MCF 10A (cell line): ENCODE results near the gene SPRR2B. TPM values are rescaled to one million over a fixed set of nuclear protein-coding genes. Genes with fewer than 3 reads are reported as not detected.
A peak's percentile ranks its signal among the peaks of the same experiment; 100 is the strongest.

Experiments
- BruUV-seq: library from RNA; stranded (reverse); fragments of 400-500 nt; replicated peaks from 2 replicates; lab custom pipeline; 2021; lab: Mats Ljungman, UMichigan
- CTCF ChIA-PET: fragments of 300-600 bp; sonication (Branson Sonifier 250); formaldehyde crosslinking; extraction: SDS; loops from one replicate; lab custom pipeline; 2021; ENCODE audit warnings: antibody characterized with exemption, inconsistent platforms; lab: Yijun Ruan, JAX
- POLR2A ChIA-PET: fragments of 300-600, 350-650 bp; sonication (Branson Sonifier 250); formaldehyde crosslinking; extraction: SDS; loops from one replicate; lab custom pipeline; 2020; ENCODE audit warnings: antibody characterized with exemption, inconsistent platforms; lab: Yijun Ruan, JAX
- DNase-seq: peaks from one replicate; pipeline ENCODE4 v3.0.0-alpha.2; 2018; ENCODE audit not compliant: unreplicated experiment
- H3K27ac Mint-ChIP-seq: one replicate; pipeline ENCODE4 v1.8.0; 2022; ENCODE audit warnings: mild to moderate bottlenecking, low read depth, mixed read lengths; ENCODE audit not compliant: unreplicated experiment
- H3K27me3 Mint-ChIP-seq: one replicate; pipeline ENCODE4 v1.8.0; 2022; ENCODE audit warnings: mixed read lengths; ENCODE audit not compliant: insufficient read depth, unreplicated experiment
- H3K36me3 Mint-ChIP-seq: one replicate; pipeline ENCODE4 v1.8.0; 2022; ENCODE audit warnings: mild to moderate bottlenecking, moderate library complexity, mixed read lengths; ENCODE audit not compliant: insufficient read depth, unreplicated experiment
- H3K4me1 Mint-ChIP-seq: one replicate; pipeline ENCODE4 v1.8.0; 2022; ENCODE audit warnings: mixed read lengths; ENCODE audit not compliant: insufficient read depth, unreplicated experiment
- H3K4me3 Mint-ChIP-seq: one replicate; pipeline ENCODE4 v1.8.0; 2022; ENCODE audit warnings: mild to moderate bottlenecking, moderate library complexity, mixed read lengths; ENCODE audit not compliant: unreplicated experiment
- H3K9me3 Mint-ChIP-seq: one replicate; pipeline ENCODE4 v1.8.0; 2022; ENCODE audit warnings: mixed read lengths; ENCODE audit not compliant: unreplicated experiment
- intact Hi-C: fragments of 100-400 bp; cut with micrococcal nuclease; formaldehyde crosslinking; loops from 2 replicates; pipeline ENCODE4 v1.14.1; 2022
- total RNA-seq: library from RNA; stranded (reverse); gene quantifications from 2 replicates; pipeline ENCODE4 v1.2.3, GENCODE V29; 2022
- TF ChIP-seq, protein P1 (sequence below): fragments of 200-600 bp; IDR thresholded peaks from one replicate; pipeline ENCODE4 v1.8.0; 2022; ENCODE audit warnings: antibody characterized with exemption, mild to moderate bottlenecking; ENCODE audit not compliant: unreplicated experiment

SPRR2B gene
- total RNA-seq, 1 experiment from 2014 or later = not detected

DNA sequence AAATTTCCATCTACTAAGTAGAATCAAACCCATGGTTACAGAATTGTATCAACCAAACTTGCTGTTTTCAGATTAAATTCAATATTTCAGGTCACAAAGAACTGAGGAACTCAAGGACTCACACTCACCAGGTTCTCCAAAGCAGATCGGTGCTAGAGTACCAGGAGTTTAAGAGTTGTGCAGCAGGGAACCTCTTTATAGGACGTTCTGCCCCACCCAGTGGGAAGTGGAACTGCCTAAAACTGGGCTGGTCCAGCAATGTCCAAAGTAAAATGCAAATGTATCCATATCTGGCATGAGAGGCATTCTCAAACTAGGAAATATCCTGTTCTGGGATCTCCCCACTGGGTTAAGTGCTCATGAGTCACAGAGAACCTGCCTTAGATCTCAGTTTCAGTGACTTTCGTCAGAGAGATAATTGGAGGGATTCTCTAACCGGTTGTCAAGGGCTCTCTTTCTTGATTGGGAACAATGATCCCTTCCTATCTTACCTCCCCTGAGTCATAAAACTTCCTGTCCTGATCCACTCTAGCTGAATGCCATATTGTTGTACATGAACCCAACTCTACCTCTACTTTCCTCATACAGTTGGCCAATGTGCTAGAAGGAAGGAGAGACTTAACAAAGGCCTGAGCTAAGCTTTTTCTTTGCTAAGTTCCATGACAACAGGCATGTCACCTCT lies 30.3 kb downstream of the SPRR2B start, which contains the start of gene SPRR2D:
TSS of gene SPRR2D (minus strand) at position 171 of the 682 bp plus-strand sequence. CDS start 774 bp downstream, outside the sequence.
- peak within 1 kb of the TSS; percentile 37 for H3K4me3 Mint-ChIP-seq
- CTCF ChIA-PET = interaction anchor here (0.6 to 2.2 kb wide), 6 partner anchors 8 to 306 kb away, joined by 3 to 8 read pairs (median 4); no protein-coding TSS in a partner anchor
- peaks cover 30% of the 10 kb centered on the region for H3K4me1 Mint-ChIP-seq
- peak; percentile 54 for DNase-seq
- TF ChIP-seq, protein P1, sequence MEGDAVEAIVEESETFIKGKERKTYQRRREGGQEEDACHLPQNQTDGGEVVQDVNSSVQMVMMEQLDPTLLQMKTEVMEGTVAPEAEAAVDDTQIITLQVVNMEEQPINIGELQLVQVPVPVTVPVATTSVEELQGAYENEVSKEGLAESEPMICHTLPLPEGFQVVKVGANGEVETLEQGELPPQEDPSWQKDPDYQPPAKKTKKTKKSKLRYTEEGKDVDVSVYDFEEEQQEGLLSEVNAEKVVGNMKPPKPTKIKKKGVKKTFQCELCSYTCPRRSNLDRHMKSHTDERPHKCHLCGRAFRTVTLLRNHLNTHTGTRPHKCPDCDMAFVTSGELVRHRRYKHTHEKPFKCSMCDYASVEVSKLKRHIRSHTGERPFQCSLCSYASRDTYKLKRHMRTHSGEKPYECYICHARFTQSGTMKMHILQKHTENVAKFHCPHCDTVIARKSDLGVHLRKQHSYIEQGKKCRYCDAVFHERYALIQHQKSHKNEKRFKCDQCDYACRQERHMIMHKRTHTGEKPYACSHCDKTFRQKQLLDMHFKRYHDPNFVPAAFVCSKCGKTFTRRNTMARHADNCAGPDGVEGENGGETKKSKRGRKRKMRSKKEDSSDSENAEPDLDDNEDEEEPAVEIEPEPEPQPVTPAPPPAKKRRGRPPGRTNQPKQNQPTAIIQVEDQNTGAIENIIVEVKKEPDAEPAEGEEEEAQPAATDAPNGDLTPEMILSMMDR = no peak
- no peaks in the 10 kb centered on the region for H3K36me3 Mint-ChIP-seq
- intact Hi-C loops = loop anchor here (1.0 kb wide), 1 partner anchor 59 kb away; no protein-coding TSS in a partner anchor
- peak within 1 kb of the TSS; percentile 89 for H3K27ac Mint-ChIP-seq
- POLR2A ChIA-PET = interaction anchor here (0.6 to 1.2 kb wide), 3 partner anchors 15 to 155 kb away, joined by 3 read pairs; no protein-coding TSS in a partner anchor
- no peaks in the 10 kb centered on the region for H3K9me3 Mint-ChIP-seq
- no peaks in the 10 kb centered on the region for H3K27me3 Mint-ChIP-seq
- BruUV-seq = no TSS peak

DNA sequence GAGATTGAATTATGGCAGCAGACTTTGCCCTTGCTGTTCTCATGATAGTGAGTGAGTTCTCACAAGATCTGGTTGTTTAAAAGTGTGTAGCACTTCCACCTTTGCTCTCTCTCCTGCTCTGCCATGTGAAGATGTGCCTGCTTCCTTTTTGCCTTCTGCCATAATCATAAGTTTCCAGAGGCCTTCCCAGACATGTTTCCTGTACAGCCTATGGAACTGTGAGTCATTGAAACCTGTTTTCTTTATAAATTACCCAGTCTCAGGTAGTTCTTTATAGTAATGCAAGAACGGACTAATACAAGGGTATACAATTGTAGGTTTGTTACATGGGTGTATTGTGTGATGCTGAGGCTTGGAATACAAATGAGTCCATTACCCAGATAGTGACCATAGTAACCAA lies 36.2 kb downstream of the SPRR2B start:
- no peaks in the 10 kb centered on the region for H3K36me3 Mint-ChIP-seq
- H3K27ac Mint-ChIP-seq = no peak overlapping the region
- ChIA-PET CTCF (interaction anchor here (2.3 to 6.6 kb wide), 2 partner anchors 158 to 164 kb away, joined by 13 to 61 read pairs; no protein-coding TSS in a partner anchor), POLR2A (interaction anchor here (0.6 to 5.2 kb wide), 3 partner anchors 11 to 109 kb away, joined by 3 to 30 read pairs (median 4); no protein-coding TSS in a partner anchor)
- H3K4me1 Mint-ChIP-seq = peaks cover 19% of the 10 kb centered on the region
- intact Hi-C loops = loop anchor here (10.0 kb wide), 2 partner anchors 290 to 380 kb away; no protein-coding TSS in a partner anchor
- no peak for DNase-seq
- H3K9me3 Mint-ChIP-seq = no peaks in the 10 kb centered on the region
- TF ChIP-seq, protein P1 = no peak
- BruUV-seq = no TSS peak
- no peaks in the 10 kb centered on the region for H3K27me3 Mint-ChIP-seq
- no peak overlapping the region for H3K4me3 Mint-ChIP-seq

DNA sequence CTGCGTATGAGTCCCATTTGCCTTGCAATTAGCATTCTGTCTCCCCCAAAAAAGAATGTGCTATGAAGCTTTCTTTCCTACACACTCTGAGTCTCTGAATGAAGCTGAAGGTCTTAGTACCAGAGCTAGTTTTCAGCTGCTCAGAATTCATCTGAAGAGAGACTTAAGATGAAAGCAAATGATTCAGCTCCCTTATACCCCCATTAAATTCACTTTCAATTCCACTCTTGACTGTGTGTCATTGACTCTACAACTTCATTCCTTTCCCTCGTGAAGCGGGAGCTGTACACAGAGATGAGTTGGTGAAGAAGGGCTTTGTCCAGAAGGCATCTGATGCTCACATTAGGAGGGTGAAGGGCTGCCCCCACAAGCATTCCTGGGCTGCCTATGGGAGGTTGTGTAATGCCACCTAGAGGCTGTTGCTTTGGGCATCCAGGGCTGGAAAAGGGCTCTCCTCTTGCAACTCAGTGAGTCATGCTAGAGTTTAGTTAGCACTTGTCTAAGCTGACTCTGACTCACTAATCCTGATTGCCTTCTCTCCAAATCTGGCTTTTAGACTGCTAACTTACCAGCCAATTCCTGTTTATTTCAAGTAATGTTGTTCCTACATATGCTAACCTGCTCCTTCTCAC lies 38.6 kb downstream of the SPRR2B start:
- H3K4me1 Mint-ChIP-seq = peaks cover 12% of the 10 kb centered on the region
- peak; percentile 97 for DNase-seq
- no peaks in the 10 kb centered on the region for H3K9me3 Mint-ChIP-seq
- TF ChIP-seq, protein P1 = peak; percentile 68
- ChIA-PET POLR2A (interaction anchor here (0.8 to 5.2 kb wide), 8 partner anchors 13 to 311 kb away, joined by 3 to 30 read pairs (median 6); no protein-coding TSS in a partner anchor), CTCF (interaction anchor here (0.6 to 6.6 kb wide), 42 partner anchors 9 to 409 kb away, joined by 3 to 67 read pairs (median 4); partner anchors contain the start of genes LCE2D, SMCP and SPRR3)
- H3K36me3 Mint-ChIP-seq = no peaks in the 10 kb centered on the region
- no peak overlapping the region for H3K4me3 Mint-ChIP-seq
- no TSS peak for BruUV-seq
- H3K27me3 Mint-ChIP-seq = no peaks in the 10 kb centered on the region
- H3K27ac Mint-ChIP-seq = peak overlapping the region; percentile 25
- intact Hi-C loops = loop anchor here (1.0 to 10.0 kb wide), 6 partner anchors 80 to 378 kb away; no protein-coding TSS in a partner anchor
